ENCODE data around the gene NFKBIB.

NFKBIB gene

DNA sequence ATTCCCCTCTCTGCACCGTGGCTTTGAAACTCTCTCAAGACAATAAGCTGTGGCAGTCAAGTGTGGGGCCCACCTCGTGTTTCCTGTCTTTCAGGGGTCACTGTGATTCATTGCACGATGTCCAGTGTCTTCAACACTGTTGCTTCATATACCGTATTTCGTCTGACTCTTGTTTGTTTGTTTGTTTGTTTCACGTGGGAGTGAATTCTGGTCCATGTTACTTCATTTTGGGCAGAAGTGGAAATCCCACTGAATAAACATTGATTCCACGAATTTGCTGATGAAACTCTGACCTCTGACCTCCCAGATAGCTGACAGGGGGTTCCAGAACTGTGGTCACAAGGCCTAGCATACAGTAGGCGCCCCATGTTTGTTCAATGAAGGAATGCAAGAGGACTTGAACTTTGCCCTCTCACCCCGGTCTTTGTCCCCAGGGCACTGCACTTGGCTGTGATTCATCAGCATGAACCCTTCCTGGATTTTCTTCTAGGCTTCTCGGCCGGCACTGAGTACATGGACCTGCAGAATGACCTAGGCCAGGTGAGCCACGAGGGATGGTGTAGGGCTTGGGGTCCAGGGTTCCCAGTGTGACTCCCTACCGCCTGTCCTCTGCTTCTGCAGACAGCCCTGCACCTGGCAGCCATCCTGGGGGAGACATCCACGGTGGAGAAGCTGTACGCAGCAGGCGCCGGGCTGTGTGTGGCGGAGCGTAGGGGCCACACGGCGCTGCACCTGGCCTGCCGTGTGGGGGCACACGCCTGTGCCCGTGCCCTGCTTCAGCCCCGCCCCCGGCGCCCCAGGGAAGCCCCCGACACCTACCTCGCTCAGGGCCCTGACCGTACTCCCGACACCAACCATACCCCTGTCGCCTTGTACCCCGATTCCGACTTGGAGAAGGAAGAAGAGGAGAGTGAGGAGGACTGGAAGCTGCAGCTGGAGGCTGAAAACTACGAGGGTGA lies 5.1 kb downstream of the NFKBIB start:
- no peak for DNase-seq

- no peak for DNase-seq
Measured at GRCh38 chr19:38905620-38906019, 5.9 kb downstream of the NFKBIB start.

- no peak for DNase-seq
Measured at GRCh38 chr19:38907227-38907626, 7.5 kb downstream of the NFKBIB start.

DNA sequence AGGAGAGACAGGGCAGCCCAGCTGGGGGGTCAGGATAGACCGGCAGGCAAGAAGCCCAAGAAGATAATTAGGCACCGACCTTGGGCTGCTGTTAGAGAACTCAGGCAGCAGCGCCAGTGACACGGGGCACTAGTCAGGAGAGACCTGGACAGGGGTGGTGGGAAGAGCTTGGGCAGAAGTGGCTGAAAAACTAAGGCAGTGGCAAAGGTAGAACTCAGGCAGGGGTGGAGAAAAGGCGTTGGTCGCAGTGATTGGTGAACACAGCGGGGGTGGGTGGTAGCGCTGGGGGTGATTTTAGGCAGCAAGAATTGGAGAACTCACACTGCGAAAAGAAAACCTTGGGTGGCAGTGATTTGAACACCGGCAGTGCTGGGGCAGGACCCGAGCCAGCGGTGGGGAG lies 7.9 kb downstream of the NFKBIB start:
- no peak for DNase-seq

GRCh38 chr19:38908911-38909310 lies 9.1 kb downstream of the NFKBIB start:
- DNase-seq, result no peak

DNA sequence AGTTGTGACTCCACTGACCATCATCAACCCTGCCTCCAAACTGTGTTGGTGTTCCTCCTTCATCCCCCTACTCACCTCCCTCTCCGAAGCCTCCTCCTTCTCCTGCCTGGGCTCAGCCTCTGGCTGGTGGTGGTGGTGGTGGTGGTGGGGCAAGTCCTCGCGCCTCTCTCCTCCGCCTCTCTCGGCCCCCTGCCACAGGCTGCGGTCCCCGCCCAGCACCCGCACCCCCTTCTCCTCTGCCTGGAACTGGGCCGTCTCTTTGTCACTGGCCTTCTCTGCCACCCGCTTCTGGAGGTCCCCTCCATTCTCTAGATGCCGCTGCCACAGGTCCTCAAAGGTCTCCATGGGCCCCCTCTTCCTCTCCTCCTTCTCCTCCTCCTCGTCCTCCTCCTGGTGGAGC lies 10.7 kb downstream of the NFKBIB start:
- DNase-seq, result no peak

DNA sequence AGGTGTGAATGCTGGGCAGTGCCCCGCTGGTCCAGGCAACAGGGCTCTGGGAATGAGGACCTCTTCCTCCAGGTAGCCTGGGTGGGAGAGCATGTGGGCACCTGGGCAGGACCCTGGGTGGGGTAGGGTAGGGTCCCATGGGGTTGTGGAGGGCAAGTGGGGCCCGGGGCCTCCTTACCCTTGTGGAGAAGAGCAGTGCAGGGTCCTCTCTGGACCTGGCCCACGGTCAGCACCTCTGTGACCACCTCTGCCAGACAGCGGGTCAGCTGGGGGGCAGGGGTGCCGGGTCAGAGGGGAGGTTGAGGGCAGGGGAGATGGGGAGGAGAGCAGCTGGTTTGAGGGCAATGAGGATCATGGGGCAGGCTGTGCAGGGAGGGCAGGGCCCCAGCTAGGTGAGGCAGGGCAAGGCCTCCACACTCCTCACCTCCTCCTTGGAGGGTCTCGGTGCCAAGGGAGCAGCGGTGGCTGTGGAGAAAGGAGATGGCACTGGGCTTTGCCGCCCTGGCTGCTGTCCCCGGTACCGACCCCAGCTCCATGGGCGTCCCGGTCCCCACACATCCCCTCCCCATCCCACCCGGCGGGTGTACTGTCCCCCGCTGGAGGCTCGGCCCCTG lies 11.7 kb downstream of the NFKBIB start:
- no peak for DNase-seq

GRCh38 chr19:38912600-38913514 lies 13.1 kb downstream of the NFKBIB start:
- DNase-seq, result no peak

DNA sequence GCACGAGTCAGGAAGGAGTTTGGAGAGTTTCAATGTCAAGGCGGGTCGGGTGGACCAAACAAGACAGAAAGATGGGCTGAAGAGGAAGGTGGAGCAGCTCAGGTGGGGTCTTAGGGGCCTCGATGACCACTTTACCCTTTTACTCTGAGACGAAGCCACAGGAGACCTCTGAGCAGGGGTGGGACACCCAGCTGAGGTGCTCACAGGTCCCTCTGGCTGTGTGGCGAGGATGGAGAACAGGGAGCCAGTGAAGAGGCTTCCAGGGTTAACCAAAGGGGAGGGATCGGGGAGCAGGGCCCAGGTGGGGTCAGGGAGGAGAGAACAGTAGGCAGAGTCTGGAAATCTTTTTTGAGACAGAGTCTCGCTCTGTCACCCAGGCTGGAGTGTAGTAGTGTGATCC lies 14.2 kb downstream of the NFKBIB start:
- DNase-seq, result no peak

- DNase-seq, result no peak
Measured at GRCh38 chr19:38915329-38916321, 15.9 kb downstream of the NFKBIB start.

DNA sequence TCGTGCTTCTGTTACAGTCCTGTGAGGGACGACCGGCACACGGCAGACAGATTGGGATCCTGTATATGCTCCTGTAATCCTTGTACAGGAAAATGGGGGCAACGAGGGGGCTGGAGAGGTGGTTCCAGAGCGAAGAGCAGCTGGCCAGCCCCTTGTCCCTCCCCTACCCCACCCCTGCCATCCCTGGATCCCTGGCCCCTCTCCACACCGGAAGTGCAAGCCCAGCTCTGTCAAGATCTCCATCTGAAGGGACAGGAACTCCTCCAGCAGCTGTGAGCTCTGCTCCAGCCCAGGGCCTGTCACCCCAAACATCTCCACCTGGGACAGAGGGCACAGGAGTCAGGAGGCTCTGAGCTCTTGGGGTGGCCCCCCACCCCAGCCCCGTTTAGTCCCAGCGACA lies 17.7 kb downstream of the NFKBIB start:
- no peak for DNase-seq

DNA sequence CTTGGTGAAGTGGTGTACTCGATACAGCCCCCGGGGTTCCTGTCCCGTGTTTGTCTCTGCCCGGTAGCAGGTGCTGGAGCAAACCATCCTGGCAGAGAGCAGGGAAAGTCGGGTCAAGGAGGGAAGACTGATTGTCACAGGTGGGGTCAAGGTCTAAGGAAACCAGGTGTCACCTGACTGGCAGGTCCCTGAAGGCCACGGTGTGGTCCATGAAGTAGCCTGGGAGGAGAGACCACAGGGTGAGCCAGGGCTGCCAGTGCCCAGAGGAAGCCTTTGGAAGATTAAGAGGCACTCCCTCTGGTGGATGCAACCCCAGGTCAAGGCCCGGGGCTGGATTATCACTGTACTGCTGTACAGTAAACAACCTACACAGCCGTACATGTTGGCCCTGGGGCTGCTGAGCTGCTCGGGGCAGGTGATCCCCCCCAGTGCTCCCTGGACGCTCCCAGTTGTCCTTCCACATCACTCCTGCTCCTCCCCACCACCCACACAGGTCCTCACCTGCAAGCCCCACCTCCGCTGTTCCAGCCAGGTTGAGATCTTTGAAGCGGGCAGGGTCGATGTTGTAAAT lies 18.2 kb downstream of the NFKBIB start:
- DNase-seq, result no peak

DNA sequence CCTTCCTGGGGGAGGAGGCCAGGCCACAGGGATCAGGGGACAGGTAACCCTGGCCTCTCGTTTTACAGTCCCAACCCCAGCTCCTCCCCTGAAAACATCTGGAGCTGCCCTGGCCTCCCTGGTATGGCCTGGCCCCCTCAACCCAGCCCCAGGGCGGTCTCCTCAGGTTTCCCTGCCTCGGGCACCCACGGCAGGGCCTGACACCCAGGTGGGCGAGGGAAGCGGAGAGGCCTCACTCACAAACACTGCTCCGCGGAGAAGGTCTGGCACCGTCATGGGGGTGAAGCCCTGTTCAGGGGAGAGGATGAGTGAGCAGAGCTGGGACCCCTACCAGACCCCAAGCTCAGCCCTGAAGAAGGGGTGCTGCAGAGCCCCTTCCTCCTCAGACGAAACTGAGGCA lies 18.8 kb downstream of the NFKBIB start:
- no peak for DNase-seq

DNA sequence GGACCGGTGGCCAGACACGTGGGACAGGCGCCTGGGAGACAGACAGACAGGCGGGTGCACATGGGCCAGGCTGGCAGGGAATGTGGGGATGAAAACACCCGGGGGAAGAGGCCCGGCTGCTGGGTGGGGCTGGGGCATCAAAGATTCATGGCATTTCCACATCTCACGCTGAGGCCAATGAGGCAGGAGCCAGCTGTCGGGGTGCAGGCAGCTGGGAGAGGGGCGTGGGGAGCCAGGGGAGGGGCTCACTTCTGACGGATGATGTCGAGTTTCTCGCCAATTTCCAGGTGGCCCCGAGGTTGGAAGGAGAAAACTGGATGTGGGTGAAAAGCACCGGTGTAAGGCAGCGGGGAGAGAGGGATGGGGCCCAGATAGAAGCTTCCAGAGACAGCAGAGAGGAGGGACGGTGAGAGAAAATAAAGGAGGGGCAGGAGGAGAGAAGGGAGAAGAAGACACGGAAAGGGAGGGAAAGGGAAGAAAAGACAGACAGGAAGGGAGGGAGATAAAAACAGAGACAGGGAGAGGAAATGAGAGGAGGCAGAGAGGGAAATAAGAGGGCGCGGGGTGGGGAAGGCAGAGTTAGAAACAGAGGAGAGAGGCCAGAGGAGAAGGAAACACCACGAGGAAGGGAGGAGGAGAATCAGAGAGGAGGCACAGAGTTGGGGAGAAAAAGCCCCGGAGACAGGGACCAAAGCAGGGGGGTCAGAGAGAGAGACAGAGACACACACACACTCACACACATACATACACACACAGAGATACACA lies 20.2 kb downstream of the NFKBIB start:
- DNase-seq, result no peak

GRCh38 chr19:38920602-38921419 lies 21.0 kb downstream of the NFKBIB start:
- no peak for DNase-seq

DNA sequence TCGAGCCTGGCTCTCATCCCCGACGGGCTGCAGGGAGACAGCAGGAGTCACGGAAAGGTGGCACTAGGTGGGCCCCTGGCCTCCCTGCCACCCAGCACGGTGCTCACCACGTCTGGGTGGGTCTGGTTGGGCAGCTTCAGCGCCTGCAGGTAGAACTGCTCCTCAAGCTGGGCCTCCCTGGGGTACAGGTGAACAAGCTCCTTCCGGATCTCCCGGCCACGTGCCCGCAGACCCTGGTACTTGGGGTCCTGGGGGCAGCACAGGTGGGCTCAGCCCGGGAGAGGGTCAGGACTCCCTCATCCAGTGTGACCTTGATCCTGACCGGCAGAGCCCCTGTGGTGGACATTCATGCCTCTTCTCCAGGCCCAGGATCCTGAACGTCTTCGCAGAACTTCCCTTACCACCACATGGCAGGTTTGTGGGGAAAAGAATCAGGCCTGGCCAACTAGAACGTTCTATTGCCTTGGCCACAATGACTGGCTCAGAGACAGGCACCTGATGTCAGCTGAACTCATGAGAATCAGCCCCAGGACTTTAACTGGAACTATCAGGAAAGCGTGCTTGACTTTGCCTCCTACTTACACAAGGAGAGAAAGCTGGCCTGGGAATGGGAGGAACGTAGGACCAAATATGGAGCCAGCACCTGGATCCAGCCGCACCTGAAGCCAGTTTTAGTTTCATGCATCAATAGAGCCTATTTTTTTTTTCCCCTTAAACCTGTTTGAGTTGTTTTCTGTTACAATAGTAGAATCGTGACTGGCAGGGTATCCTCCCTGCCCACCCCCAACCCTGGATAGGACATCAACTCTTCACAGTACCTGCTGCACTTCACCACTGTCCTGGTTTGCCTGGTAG lies 21.9 kb downstream of the NFKBIB start:
- no peak for DNase-seq

DNA sequence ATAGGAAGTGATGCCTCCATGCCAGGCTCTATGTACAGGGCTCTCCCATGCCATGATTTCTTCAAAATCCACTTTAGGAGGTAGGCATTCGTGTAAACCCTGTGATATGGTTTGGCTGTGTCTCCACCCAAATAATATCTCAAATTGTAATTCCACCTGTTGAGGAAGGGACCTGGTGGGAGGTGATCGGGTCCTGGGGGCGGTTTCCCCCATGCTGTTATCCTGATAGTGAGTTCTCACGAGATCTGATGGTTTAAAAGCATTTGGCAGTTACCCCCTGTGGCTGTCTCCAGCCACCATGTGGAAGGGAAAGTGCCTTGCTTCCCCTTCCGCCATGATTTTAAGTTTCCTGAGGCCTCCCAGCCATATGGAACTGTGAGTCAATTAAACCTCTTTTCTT lies 22.7 kb downstream of the NFKBIB start:
- no peak for DNase-seq

DNA sequence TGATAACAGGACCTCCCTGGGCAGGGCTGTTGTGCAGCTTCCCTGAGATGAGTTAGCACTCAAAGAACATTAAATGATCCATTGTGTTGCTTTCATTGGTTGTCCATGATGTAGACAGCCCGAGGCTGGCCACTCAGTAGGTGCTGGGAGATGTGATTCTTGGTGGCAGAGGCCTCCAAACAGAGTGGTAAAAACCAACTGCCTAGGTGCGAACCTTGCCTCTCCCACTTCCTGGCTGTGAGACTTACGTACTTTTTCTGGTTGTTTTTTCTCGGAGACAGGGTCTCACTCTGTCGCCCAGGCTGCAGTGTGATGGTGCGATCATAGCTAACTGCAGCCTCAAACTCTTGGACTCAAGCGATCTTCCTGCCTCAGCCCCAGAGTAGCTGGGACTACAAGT lies 24.6 kb downstream of the NFKBIB start:
- no peak for DNase-seq

Data from C1 segment of cervical spinal cord (tissue), 14 donors.